Measurements from ENCODE around the gene LARP4B.

DNA sequence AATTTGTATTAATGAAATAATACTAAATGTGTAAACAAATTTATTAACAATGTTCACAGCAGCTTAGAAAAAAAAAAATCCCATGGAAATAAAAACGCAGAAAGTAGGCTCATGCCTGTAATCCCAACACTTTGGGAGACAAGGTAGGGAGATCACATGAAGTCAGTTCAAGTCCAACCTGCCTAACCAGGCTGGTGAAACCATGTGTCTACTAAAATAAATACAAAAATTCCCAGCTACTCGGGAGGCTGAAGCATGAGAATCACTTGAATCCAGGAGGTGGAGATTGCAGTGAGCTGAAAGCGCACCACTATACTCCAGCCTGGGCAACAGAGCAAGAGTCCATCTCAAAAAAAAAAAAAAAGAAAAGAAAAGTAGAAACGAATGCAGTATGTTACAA is 36.2 kb downstream of the LARP4B start:
- TF ChIP-seq EZH2 (IDR thresholded peaks at IDR 0.05; ENCODE audit: low read depth, unreplicated experiment): no peak
- TF ChIP-seq, protein P1, sequence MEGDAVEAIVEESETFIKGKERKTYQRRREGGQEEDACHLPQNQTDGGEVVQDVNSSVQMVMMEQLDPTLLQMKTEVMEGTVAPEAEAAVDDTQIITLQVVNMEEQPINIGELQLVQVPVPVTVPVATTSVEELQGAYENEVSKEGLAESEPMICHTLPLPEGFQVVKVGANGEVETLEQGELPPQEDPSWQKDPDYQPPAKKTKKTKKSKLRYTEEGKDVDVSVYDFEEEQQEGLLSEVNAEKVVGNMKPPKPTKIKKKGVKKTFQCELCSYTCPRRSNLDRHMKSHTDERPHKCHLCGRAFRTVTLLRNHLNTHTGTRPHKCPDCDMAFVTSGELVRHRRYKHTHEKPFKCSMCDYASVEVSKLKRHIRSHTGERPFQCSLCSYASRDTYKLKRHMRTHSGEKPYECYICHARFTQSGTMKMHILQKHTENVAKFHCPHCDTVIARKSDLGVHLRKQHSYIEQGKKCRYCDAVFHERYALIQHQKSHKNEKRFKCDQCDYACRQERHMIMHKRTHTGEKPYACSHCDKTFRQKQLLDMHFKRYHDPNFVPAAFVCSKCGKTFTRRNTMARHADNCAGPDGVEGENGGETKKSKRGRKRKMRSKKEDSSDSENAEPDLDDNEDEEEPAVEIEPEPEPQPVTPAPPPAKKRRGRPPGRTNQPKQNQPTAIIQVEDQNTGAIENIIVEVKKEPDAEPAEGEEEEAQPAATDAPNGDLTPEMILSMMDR (conservative IDR thresholded peaks at IDR 0.05; ENCODE audit: low read depth in 2 of 2): no peak
